C1 segment of cervical spinal cord (tissue), 14 donors: ENCODE data around the gene MINDY2.
"Not testable (repeated sequence)": the region's sequence is repeated elsewhere in the genome, so short reads cannot be mapped to it uniquely, and the experiment has no call there.

Source experiments
- DNase-seq, 14 donors: peaks; one replicate each; lab custom pipeline; 2025; lab: John Stamatoyannopoulos, UW

MINDY2 gene

DNA sequence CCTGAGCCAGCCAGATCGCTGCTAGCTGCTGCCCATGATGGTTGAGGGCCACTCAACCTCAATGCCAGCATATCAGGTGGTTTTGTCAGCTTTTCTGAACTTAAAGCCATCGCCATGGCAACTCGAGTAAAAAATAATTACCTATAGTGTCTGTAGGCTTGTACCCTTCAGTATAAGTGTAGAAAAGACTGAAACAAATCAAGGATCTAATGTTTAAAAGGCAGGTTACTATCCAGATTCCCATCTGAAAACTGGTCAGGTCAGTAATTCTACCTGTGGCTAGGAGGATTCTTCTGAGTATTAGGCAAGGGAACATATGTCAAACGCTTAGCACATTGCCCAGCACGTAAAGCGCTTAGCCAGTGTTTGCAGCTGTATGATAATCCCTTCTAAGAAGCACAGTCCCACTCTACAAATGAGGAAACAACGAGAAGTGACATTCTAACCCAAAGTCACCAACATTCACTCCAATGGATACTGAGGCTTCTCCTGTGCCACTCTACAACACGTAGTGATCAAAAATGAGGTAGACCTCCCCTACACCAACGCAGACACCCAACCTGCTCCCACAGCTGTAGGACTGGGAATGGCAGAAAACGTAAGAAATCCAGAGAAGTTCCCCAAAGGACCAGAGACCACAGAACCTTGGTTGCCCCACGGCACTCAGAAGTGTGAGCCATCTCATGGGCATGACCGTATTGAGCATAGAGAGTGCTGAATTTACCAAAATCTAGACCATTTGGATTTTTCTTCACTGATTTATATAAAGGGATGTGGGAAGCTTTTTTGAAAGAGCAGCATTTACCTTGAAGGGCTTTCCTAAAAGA lies 107.1 kb downstream of the MINDY2 start:
- no peak for DNase-seq

DNA sequence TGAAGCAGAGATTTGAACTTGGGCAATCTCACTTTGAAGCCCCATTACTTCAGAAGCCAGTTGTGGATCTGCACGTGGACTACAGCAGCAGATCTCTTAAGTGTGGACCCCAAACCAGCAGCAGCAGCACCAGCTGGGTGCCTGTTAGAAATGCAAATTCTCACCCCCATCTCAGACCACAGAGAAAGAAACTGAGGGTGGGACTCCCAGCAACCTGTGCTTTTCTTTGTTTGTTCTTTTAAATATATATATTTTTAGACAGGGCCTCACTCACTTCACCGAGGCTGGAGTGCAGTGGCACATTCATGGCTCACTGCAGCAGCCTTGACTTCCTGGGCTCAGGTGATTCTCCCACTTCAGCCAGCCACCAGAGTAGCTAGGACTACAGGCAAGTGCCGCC lies 109.2 kb downstream of the MINDY2 start:
- no peak for DNase-seq

GRCh38 chr15:58882243-58882642 lies 111.1 kb downstream of the MINDY2 start:
- DNase-seq, result no peak

DNA sequence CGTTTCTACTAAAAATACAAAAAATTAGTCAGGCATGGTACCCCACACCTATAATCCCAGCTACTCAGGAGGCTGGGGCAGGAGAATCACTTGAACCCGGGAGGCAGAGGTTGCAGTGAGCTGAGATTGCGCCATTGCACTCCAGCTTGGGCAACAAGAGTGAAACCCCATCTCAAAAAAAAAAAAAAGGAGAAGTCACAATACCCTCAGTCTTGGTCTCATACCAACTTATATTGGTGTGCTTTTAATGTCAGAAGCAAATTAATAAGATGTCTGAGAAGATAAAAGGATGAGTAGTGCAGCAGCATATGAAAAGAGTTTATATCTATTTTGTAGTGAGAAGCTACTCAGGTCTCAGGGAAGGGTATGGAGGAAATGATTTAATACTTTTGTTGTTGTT lies 112.8 kb downstream of the MINDY2 start:
- DNase-seq, result not testable (repeated sequence)

- no peak for DNase-seq
These were observed 115.8 kb downstream of the MINDY2 start for GRCh38 chr15:58886921-58887320.

DNA sequence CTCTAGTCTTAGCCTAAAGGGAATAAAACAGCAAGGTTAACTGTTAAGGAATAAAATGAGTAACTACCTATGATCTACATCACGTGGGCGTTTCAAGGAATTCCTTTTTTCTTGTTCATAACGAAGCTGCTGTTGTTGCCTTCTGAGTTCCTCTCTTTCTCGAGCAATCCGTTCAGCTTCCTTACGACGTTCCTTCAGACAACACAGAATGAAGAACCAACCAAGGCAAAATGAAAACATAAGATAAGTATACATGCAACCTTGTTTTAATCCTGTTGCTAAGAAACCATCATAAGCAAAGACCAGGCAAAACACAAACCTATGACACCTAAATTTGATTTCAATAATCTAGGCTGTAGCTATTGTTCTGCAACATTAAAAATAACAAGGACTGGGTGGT lies 118.3 kb downstream of the MINDY2 start:
- DNase-seq, result no peak

DNA sequence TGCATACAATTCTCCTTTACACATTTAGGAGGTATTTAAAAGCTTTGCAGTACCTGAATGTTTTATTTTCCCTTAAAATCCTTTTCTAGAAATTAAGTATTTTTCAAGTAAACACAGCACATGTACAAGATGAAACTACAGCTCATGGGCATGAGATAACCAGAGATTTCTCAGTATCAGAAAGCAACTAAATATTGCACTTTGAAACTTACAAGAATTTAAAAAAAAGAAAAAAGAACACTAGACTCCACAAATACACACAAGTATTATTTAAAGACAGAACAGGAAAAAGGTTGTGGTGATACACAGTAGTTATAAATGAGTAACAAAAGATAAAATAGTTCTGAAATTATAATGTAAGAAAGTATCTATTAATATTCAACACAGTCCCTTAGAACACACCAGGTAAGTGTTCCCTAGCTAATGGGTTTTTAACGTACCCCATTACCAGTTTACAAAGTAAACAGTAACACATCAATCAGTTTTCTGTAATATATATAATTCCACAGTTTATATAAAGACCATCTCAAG lies 127.1 kb downstream of the MINDY2 start:
- DNase-seq, result no peak

- no peak for DNase-seq
These were observed 129.5 kb downstream of the MINDY2 start for GRCh38 chr15:58900631-58901030.

- no peak for DNase-seq
These were observed 137.6 kb downstream of the MINDY2 start for GRCh38 chr15:58908550-58909309.

- no peak for DNase-seq
These were observed 138.5 kb downstream of the MINDY2 start for GRCh38 chr15:58909616-58910015.

GRCh38 chr15:58910456-58910855 lies 139.4 kb downstream of the MINDY2 start:
- DNase-seq, result no peak
